ENCODE data around the gene GRID2. TPM values are rescaled to one million over a fixed set of nuclear protein-coding genes. Genes with fewer than 3 reads are reported as not detected.

The GRID2 gene
- total and polyA plus RNA-seq, 8 donors, result 6.4 TPM; not detected in 7

GRCh38 chr4:93743022-93743421, 1439.3 kb downstream of the GRID2 start:
- H3K9me3 ChIP-seq, result no peaks in the 10 kb centered on the region
- H3K36me3 ChIP-seq, result no peaks in the 10 kb centered on the region
- no peak overlapping the region for H3K4me3 ChIP-seq
- TF ChIP-seq CTCF (IDR thresholded peaks at IDR 0.05) (no peak), EP300 (IDR thresholded peaks at IDR 0.05) (no peak), POLR2AphosphoS5 (IDR thresholded peaks at IDR 0.05) (no peak), POLR2A (IDR thresholded peaks at IDR 0.05) (no peak)
- no peaks in the 10 kb centered on the region for H3K27me3 ChIP-seq
- 87 to 90% (median 89%) methylated on average over 2 of the region's 2 CpGs for WGBS, 5 donors
- intact Hi-C loops (cut with DNase I; ENCODE audit: low total_unique reads), result no loop called here
- H3K4me1 ChIP-seq, result peaks cover 0 to 8% (median 0%) of the 10 kb centered on the region in 4 donors
- DNase-seq, result no peak
- no peak overlapping the region for H3K27ac ChIP-seq

GRCh38 chr4:93743635-93744034, 1439.9 kb downstream of the GRID2 start:
- H3K4me3 ChIP-seq, result no peak overlapping the region
- H3K4me1 ChIP-seq, result peaks cover 0 to 8% (median 0%) of the 10 kb centered on the region in 4 donors
- H3K27ac ChIP-seq, result no peak overlapping the region
- intact Hi-C loops (cut with DNase I; ENCODE audit: low total_unique reads), result no loop called here
- H3K36me3 ChIP-seq, result no peaks in the 10 kb centered on the region
- no peak for DNase-seq
- H3K27me3 ChIP-seq, result no peaks in the 10 kb centered on the region
- WGBS, 5 donors, result 85 to 98% (median 93%) methylated on average over 1 of the region's 1 CpG
- TF ChIP-seq EP300 (IDR thresholded peaks at IDR 0.05) (no peak), CTCF (IDR thresholded peaks at IDR 0.05) (no peak), POLR2AphosphoS5 (IDR thresholded peaks at IDR 0.05) (no peak), POLR2A (IDR thresholded peaks at IDR 0.05) (no peak)
- H3K9me3 ChIP-seq, result no peaks in the 10 kb centered on the region

GRCh38 chr4:93744961-93745360, 1441.2 kb downstream of the GRID2 start:
- Histone ChIP-seq H3K4me3 (no peak overlapping the region), H3K36me3 (no peaks in the 10 kb centered on the region), H3K9me3 (no peaks in the 10 kb centered on the region), H3K4me1 (peaks cover 0 to 8% (median 0%) of the 10 kb centered on the region in 4 donors), H3K27me3 (no peaks in the 10 kb centered on the region), H3K27ac (no peak overlapping the region)
- TF ChIP-seq EP300 (IDR thresholded peaks at IDR 0.05) (no peak), POLR2A (IDR thresholded peaks at IDR 0.05) (no peak), CTCF (IDR thresholded peaks at IDR 0.05) (no peak), POLR2AphosphoS5 (IDR thresholded peaks at IDR 0.05) (no peak)
- intact Hi-C loops (cut with DNase I; ENCODE audit: low total_unique reads), result no loop called here
- 47 to 65% (median 55%) methylated on average over 2 of the region's 2 CpGs for WGBS, 5 donors
- no peak for DNase-seq

GRCh38 chr4:93746031-93746430, 1442.3 kb downstream of the GRID2 start:
- Histone ChIP-seq H3K36me3 (no peaks in the 10 kb centered on the region), H3K4me3 (no peak overlapping the region), H3K4me1 (peaks cover 0 to 8% (median 0%) of the 10 kb centered on the region in 4 donors), H3K9me3 (no peaks in the 10 kb centered on the region), H3K27me3 (no peaks in the 10 kb centered on the region), H3K27ac (no peak overlapping the region)
- no peak for DNase-seq
- intact Hi-C loops (cut with DNase I; ENCODE audit: low total_unique reads), result no loop called here
- TF ChIP-seq EP300 (IDR thresholded peaks at IDR 0.05) (no peak), POLR2AphosphoS5 (IDR thresholded peaks at IDR 0.05) (no peak), POLR2A (IDR thresholded peaks at IDR 0.05) (no peak), CTCF (IDR thresholded peaks at IDR 0.05) (no peak)

Data from stomach (tissue), 9 donors.